ENCODE measurements around the gene SIAH3.
"Not testable (repeated sequence)": the region's sequence is repeated elsewhere in the genome, so short reads cannot be mapped to it uniquely, and the experiment has no call there.

Gene SIAH3

GRCh38 chr13:45779901-45780300 is 71.7 kb downstream of the SIAH3 start:
- DNase-seq = no peak

- DNase-seq = no peak
Measured at GRCh38 chr13:45778882-45779281, 72.7 kb downstream of the SIAH3 start.

- no peak for DNase-seq
Measured at GRCh38 chr13:45776748-45777147, 74.8 kb downstream of the SIAH3 start.

GRCh38 chr13:45775401-45775963 is 76.1 kb downstream of the SIAH3 start:
- DNase-seq = no peak

- no peak for DNase-seq
Measured at GRCh38 chr13:45773944-45774343, 77.6 kb downstream of the SIAH3 start.

GRCh38 chr13:45773236-45773635 is 78.3 kb downstream of the SIAH3 start:
- no peak for DNase-seq

- no peak for DNase-seq
Measured at GRCh38 chr13:45770886-45771285, 80.7 kb downstream of the SIAH3 start.

- no peak for DNase-seq
Measured at GRCh38 chr13:45768656-45769479, 82.7 kb downstream of the SIAH3 start.

GRCh38 chr13:45765464-45765863 is 86.1 kb downstream of the SIAH3 start:
- no peak for DNase-seq

- no peak for DNase-seq
Measured at GRCh38 chr13:45763419-45763818, 88.1 kb downstream of the SIAH3 start.

GRCh38 chr13:45757589-45757988 is 94.0 kb downstream of the SIAH3 start:
- DNase-seq = not testable (repeated sequence)

GRCh38 chr13:45756498-45756897 is 95.1 kb downstream of the SIAH3 start:
- not testable (repeated sequence) for DNase-seq

GRCh38 chr13:45752510-45752909 is 99.0 kb downstream of the SIAH3 start:
- no peak for DNase-seq

- no peak for DNase-seq
Measured at GRCh38 chr13:45751885-45752284, 99.7 kb downstream of the SIAH3 start.

- no peak for DNase-seq
Measured at GRCh38 chr13:45750566-45750965, 101.0 kb downstream of the SIAH3 start.

- DNase-seq = no peak
Measured at GRCh38 chr13:45748941-45749759, 102.4 kb downstream of the SIAH3 start.

- DNase-seq = no peak
Measured at GRCh38 chr13:45747071-45747470, 104.5 kb downstream of the SIAH3 start.

- DNase-seq = no peak
Measured at GRCh38 chr13:45744979-45745378, 106.6 kb downstream of the SIAH3 start.

GRCh38 chr13:45742985-45743384 is 108.6 kb downstream of the SIAH3 start:
- DNase-seq = no peak

- DNase-seq = no peak
Measured at GRCh38 chr13:45737571-45738017, 114.0 kb downstream of the SIAH3 start.

- DNase-seq = no peak
Measured at GRCh38 chr13:45733361-45733760, 118.2 kb downstream of the SIAH3 start.

GRCh38 chr13:45732916-45733315 is 118.6 kb downstream of the SIAH3 start:
- no peak for DNase-seq

- DNase-seq = no peak
Measured at GRCh38 chr13:45731455-45731854, 120.1 kb downstream of the SIAH3 start.

GRCh38 chr13:45728759-45729158 is 122.8 kb downstream of the SIAH3 start:
- no peak for DNase-seq
